GM12891 (cell line): ENCODE data around the gene CD47.

Experiments
- DNase-seq: peaks from one replicate; pipeline ENCODE4 v3.0.0; 2011; ENCODE audit warnings: low spot score; ENCODE audit not compliant: insufficient read length
- FAIRE-seq: peaks from 2 replicates; lab custom pipeline; 2011; peaks lifted over from hg19 to GRCh38; lab: Jason Lieb, UNC
- PAX5 ChIP-seq: IDR thresholded peaks from 2 replicates; pipeline ENCODE4 v1.6.1; 2011; ENCODE audit warnings: low read length, moderate library complexity, mild to moderate bottlenecking; ENCODE audit not compliant: insufficient read depth, severe bottlenecking
- POLR2A ChIP-seq: IDR thresholded peaks from 2 replicates; pipeline ENCODE4 v1.6.1; 2011; ENCODE audit warnings: low read depth, low read length, control low read depth
- POLR2AphosphoS5 ChIP-seq: IDR thresholded peaks from 2 replicates; pipeline ENCODE4 v1.6.1; 2011; ENCODE audit warnings: low read depth, low read length, control low read depth
- POU2F2 ChIP-seq: IDR thresholded peaks from 2 replicates; pipeline ENCODE4 v1.6.1; 2011; ENCODE audit warnings: low read depth, mild to moderate bottlenecking, control low read depth, low read length, moderate library complexity
- SPI1 ChIP-seq: IDR thresholded peaks from 2 replicates; pipeline ENCODE4 v1.6.1; 2011; ENCODE audit warnings: low read depth, low read length, control low read depth
- TAF1 ChIP-seq: IDR thresholded peaks from 2 replicates; pipeline ENCODE4 v1.6.1; 2011; ENCODE audit warnings: low read depth, low read length, control low read depth

Gene CD47

GRCh38 chr3:108079877-108080276 lies 11.0 kb downstream of the CD47 start:
- no peak for TF ChIP-seq POLR2AphosphoS5
- no peak for TF ChIP-seq PAX5
- TF ChIP-seq SPI1, result no peak
- TF ChIP-seq POLR2A, result no peak
- no peak for TF ChIP-seq POU2F2
- no peak for TF ChIP-seq TAF1
- no peak for DNase-seq
- peak; percentile 54 for FAIRE-seq

- FAIRE-seq, result peak; percentile 23
- no peak for DNase-seq
- no peak for TF ChIP-seq POLR2AphosphoS5
- TF ChIP-seq SPI1, result no peak
- no peak for TF ChIP-seq POU2F2
- no peak for TF ChIP-seq TAF1
- TF ChIP-seq POLR2A, result no peak
Measured at GRCh38 chr3:108079043-108079442, 11.8 kb downstream of the CD47 start.

DNA sequence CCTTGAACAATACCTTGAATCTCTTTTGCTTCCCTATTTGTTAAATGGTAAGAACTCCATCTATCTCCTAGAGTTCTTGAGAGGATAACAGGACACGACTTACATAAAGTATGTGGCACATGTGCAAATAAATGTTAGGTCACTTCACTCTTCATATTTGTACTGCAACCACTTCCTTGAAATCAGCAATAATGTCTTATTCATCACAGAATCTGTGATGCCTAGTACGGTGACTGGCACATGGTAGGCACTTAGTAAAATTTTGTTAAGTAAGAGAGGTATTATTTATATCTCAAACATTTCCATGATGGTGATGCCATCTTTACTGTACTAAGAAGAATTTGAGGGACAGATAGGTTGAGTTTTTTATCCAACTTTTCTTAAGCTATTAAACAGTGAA lies 14.3 kb downstream of the CD47 start:
- FAIRE-seq (peak; percentile 50), DNase-seq (no peak)
- no peak for TF ChIP-seq POU2F2
- TF ChIP-seq TAF1, result no peak
- TF ChIP-seq PAX5, result no peak
- TF ChIP-seq SPI1, result no peak
- no peak for TF ChIP-seq POLR2AphosphoS5
- no peak for TF ChIP-seq POLR2A

GRCh38 chr3:108073764-108074431 lies 16.9 kb downstream of the CD47 start:
- TF ChIP-seq POLR2A (no peak), PAX5 (no peak), POLR2AphosphoS5 (no peak), SPI1 (no peak), POU2F2 (no peak), TAF1 (no peak)
- no peak for FAIRE-seq
- no peak for DNase-seq

GRCh38 chr3:108071368-108071767 lies 19.5 kb downstream of the CD47 start:
- FAIRE-seq, result peak; percentile 64
- TF ChIP-seq SPI1, result no peak
- no peak for TF ChIP-seq TAF1
- no peak for TF ChIP-seq POU2F2
- TF ChIP-seq POLR2AphosphoS5, result no peak
- no peak for TF ChIP-seq PAX5
- TF ChIP-seq POLR2A, result no peak
- DNase-seq, result no peak

DNA sequence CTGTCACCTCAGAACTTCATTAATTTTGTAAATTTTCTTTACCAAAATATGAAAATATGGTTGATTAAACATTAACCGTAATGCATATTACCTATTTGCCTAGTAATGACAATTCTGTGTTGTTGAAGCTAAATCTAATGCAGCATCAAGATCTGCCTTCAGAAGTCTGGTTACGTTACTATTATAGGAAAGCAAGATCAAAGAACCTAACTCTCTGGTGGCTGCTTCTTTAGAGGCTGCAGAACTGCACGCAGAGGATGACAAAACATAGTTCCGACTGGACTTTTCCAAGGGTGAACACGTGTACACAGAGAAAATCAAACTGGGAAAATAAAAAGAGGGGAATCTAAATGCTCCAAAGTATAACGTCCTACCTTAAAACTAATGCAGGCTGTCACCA lies 20.5 kb downstream of the CD47 start:
- no peak for FAIRE-seq
- DNase-seq, result no peak
- TF ChIP-seq POU2F2 (no peak), PAX5 (no peak), TAF1 (no peak), POLR2AphosphoS5 (no peak), POLR2A (no peak)

- no peak for DNase-seq
- no peak for FAIRE-seq
- TF ChIP-seq POLR2AphosphoS5 (no peak), PAX5 (no peak), SPI1 (no peak), TAF1 (no peak), POU2F2 (no peak), POLR2A (no peak)
Measured at GRCh38 chr3:108067768-108068167, 23.1 kb downstream of the CD47 start.

GRCh38 chr3:108065096-108065495 lies 25.7 kb downstream of the CD47 start:
- TF ChIP-seq POLR2AphosphoS5 (no peak), TAF1 (no peak), POU2F2 (no peak), POLR2A (no peak), SPI1 (no peak), PAX5 (no peak)
- DNase-seq, result no peak
- no peak for FAIRE-seq

GRCh38 chr3:108064293-108064887 lies 26.4 kb downstream of the CD47 start:
- FAIRE-seq (peak; percentile 33), DNase-seq (no peak)
- TF ChIP-seq POU2F2 (no peak), PAX5 (no peak), POLR2A (no peak), SPI1 (no peak), POLR2AphosphoS5 (no peak), TAF1 (no peak)

- DNase-seq, result no peak
- TF ChIP-seq POLR2A (no peak), PAX5 (no peak), TAF1 (no peak), SPI1 (no peak), POLR2AphosphoS5 (no peak), POU2F2 (no peak)
- FAIRE-seq, result peak; percentile 35
Measured at GRCh38 chr3:108062051-108062450, 28.8 kb downstream of the CD47 start.

DNA sequence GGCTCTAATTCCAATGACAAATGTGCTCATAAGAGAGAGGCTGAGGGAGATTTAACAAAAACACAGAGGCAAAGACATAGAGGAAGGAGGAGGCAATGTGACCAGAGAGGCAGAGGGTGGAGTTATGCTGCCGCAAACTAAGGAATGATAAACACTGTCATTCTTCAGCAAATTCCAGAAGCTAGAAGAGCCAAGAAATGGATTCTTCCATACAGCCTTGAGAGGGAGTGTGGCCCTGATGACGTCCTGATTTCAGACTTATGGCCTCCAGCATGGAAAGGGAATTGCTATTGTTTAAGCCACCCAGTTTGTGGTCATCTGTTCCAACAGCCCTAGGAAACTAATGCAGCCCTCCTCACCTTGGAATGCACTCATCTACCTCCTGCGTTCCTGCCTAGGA lies 30.5 kb downstream of the CD47 start:
- FAIRE-seq (no peak), DNase-seq (no peak)
- no peak for TF ChIP-seq POLR2AphosphoS5
- TF ChIP-seq TAF1, result no peak
- no peak for TF ChIP-seq SPI1
- no peak for TF ChIP-seq PAX5
- no peak for TF ChIP-seq POU2F2
- TF ChIP-seq POLR2A, result no peak
